HT-29 (cell line): Measurements from ENCODE around the gene GRM4. TPM values are rescaled to one million over a fixed set of nuclear protein-coding genes. Genes with fewer than 3 reads are reported as not detected.
"Not testable (repeated sequence)": the region's sequence is repeated elsewhere in the genome, so short reads cannot be mapped to it uniquely, and the experiment has no call there.

ENCODE experiments used
- DNase-seq: peaks from one replicate; pipeline ENCODE4 v3.0.0-alpha.2; 2015; ENCODE audit warnings: low spot score
- total RNA-seq: library from RNA; depleted of rRNA; stranded (reverse); fragments of >200 nt; shearing (Covaris generic); gene quantifications from 2 replicates; pipeline ENCODE4 v1.2.3, GENCODE V29; 2014

GRM4 gene
- total RNA-seq, 1 experiment from 2014 or later, result not detected

DNA sequence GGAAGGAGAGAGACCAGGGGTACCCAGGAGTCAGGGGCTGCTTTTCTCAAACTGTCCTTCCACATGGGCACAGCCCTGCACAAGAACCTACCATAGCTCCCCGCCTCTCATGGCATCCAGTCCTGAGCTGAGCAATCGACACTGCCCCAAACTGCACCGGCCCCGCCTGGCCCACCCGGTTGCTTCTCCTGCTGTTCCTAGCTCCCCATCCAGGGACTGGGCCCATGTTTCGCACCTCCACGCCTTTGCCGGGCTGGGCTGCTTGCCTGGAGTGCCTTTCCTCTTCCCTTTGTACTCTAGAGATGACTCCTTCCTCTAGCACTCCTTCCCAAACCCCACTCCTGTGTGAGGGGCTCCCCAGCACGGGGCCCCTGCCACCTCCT lies 123.0 kb downstream of the GRM4 start:
- DNase-seq, result no peak

DNA sequence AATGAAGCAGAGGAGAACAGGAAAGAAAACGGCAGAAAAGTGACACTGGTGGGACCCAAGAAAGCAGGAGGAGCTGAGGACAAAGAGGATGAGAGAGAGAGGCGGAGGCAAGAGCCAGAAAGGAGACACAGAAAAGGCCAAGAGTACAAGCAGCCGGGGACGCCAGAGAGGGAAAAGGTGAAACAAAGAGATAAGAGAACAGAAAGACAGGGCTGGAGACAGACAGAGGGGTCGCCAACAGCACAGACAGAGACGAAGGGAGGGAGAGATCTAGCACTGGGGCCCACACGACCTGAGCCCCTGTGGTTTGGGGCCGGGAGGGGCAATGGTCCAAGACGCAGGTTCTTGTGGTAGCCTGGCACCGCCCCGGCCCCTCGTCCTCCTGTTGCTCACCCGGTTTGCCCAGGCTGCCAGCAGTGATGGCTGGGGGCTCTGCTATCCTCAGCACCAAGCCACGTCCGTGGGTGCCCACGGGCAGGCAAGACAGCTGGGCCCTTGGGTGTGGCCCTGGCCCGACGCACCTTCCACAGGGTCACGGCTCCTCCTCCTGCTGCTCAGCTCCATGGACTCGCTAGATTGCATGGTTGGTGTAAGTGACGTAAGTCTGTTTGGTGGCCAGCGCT lies 123.5 kb downstream of the GRM4 start:
- DNase-seq, result no peak

DNA sequence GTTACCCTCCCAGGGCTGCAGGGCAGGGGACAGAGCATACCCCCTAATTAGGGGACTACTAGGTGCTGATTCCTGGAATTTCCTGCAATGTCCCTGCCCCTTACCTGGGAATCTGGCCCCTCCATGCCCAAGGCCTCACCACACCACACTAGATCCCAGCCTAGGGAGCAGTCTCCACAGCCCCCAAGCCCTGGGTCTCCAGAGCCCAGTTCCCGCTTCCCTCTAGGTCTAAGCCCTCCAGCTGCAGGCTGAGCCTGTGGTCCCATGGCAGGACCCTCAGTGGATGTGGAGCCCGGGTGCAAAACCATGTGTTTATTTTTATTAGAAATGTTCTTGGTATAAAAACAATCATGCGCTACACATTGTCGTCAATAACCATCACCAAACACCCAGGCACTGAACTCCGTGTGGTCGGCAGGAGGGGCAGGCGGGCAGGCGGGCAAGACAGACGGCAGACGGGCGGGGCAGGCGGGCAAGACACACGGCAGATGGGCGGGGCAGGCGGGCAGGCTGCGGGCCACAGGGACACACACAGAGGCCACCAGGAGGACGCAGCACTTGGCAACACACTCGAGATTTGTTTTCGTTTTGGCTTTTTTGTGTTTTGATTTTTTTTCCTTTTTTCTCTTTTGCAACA lies 124.2 kb downstream of the GRM4 start:
- DNase-seq, result no peak

DNA sequence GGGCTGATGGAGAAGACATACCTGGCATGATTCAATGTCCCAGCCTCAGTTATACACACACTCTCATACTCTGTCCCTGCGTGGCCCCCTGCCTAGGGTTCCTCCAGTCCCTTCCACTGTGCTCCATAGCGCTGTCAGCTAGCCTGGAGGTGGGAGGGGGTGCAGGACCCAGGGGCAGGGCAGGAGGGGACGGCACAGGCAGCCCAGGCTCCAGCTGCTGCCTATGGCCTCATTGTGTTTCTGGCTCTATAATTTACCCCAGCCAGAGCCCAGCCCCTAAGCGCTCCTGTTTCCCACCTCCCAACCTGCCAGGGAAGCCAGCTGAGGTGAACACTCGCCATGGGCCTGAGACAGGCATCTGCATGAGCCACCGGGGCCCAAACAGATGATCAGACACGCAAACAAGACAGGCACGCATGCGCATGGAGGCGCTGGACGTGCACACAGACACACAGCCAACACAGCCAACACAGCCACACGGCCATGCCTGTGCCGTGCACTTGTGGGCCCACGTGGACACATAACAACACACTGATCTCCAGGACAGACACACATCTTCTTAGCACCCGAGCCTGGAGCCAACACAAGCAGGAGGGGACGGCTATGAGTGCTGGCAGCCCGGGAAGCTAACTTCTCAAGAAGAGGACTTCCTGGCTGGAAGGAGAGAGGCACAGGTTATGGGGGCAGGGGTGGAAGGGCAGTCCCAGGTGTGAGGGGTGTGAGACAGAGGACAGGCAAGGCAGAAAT lies 124.9 kb downstream of the GRM4 start:
- no peak for DNase-seq

DNA sequence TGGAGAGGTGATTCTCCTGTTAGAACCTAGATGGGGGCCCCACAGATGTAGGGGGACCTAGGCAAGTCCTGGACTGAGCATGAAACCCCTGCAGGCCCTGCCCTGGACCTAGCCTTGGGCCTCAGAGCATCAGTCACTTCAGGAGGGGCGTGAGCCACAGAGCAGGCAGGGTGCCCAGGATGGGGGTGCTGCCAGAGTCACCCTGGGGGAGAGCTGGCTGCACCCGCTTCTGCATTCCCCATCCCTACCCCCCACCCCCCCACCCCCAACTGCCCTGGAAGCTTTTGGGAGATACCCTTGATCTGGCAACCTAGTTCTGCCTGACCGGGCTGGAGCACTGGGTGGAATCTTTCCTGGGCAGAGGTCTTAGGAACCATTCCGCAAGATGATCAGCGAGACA lies 125.6 kb downstream of the GRM4 start:
- no peak for DNase-seq

DNA sequence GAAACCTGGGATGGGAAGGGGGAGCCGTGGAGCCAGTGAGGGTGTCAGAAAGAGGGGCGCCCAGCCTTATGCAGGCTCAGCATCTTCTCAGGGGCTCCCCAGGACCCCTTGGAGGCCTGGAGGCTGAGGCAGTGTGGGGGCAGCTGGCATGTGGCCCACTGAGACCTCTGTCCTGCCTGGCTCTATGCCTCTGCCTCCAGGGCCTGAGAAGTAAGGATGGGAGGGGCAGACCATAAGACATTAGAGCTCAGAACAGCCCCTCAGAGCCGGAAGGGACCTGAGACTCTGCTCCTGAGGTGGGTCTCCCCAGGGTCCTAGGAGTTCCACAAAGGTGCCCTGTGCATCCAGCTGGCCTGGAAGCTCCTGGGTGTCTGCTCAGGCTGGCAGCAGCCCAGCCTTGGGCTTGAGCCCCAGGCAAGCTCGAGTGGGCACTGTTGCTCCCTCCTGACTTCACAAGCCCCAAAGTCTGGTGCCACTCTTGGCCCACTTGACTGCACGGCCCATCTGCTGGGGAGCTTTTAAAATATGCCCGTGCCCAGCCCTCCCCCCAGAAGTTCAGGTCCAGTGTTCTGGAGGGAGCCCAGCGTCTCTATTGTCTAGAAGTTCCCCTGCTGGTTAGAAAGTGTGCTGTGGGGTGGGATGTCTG lies 126.8 kb downstream of the GRM4 start:
- no peak for DNase-seq

DNA sequence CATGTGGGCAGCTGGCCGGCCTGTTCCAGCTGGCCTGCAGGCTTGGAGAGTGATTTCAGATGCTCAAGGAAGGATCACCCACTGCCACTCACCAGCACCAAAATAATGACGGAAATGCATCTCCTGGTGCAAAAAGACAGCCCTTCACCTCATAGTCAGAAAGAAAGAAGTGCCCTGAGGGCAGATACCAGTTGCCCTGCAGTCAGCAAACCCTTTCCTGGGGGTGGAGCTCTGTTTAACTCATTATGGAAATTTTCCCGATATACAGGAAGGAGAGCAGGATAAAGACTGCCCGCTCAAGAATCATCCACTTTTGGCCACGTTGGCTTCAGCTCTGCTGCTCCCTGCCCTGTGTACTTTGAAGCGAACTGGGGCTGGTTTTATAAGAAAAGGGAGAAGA lies 127.9 kb downstream of the GRM4 start:
- DNase-seq, result no peak

DNA sequence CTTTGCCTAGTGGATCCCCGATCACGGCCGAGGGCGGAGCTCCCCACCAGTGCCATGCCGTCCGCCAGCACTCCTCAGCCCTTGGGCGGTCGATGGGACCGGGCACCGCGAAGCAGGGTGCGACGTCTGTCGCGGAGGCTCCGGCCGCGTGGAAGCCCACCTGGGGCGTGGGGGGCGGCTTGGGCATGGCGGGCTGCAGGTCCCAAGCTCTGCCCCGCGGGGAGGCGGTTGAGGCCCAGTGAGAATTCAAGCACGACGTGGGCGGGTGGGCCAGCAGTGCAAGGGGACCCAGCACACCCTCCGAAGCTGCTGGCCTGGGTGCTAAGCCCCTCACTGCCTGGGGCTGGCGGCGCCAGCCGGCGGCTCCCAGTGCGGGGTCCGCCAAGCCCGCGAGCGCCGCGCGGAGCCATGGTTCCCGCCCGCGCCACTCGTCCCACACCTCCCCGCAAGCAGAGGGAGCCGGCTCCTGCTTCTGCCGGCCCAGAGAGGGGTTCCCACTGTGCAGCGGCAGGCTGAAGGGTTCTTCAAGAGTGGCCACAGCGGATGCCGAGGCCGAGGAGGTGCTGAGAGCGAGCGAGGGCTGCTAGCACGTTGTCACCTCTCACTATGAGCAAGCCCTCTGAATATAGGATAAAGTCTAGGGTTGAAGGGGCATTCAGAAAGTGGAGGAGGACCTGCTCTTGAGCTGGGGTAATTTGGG lies 128.6 kb downstream of the GRM4 start:
- DNase-seq, result no peak

DNA sequence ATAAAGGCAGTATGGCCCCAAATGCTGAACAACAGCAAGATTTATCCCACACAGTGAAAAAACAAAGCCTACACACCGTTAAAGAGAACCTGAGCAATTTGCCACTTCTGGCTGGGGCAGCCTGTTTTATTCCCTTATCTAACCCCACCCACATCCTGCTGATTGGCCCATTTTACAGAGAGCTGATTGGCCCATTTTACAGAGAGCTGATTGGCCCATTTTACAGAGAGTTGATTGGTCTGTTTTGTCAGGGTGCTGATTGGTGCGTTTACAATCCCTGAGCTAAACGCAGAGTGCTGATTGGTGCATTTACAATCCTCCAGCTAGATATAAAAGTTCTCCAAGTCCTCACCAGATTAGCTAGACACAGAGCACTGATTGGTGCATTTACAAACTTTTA lies 129.3 kb downstream of the GRM4 start:
- not testable (repeated sequence) for DNase-seq

DNA sequence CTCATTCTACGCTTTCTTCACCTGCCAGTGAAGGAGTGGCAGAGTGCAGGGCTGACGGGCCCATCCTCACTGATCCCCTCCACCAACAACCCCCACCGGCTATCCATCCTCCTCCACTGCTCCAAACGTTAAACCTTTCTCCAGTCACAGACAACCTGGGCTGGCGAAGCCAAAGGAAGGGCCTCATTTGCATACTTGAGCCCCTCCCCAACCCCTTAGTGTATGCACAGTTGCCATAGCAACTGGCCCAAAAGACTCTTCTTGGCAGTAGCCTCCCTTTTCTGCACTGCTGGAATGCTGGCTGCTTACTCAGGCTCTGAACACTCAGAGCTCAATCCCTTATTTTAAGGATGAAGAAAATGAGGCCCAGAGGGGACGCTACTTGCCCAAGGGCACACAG lies 130.3 kb downstream of the GRM4 start:
- no peak for DNase-seq

DNA sequence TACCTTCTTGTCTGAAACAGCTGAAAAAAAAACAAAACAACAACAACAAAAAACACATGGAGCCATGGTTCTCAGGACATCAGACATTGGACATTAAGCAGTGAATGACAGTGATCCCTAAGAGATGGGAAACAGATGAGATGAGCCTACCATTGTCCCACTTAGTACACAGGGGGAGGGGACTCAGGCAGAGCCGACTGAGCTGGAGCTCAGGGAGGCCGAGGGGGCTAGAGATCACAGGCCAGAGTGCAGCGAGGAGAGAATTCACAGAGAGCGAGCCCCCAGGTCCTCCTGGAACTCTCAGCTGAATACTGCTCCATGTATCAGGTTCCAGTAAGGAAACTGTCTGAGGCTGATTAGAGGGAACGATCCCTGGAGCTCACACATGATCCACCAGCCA lies 134.6 kb downstream of the GRM4 start:
- no peak for DNase-seq

DNA sequence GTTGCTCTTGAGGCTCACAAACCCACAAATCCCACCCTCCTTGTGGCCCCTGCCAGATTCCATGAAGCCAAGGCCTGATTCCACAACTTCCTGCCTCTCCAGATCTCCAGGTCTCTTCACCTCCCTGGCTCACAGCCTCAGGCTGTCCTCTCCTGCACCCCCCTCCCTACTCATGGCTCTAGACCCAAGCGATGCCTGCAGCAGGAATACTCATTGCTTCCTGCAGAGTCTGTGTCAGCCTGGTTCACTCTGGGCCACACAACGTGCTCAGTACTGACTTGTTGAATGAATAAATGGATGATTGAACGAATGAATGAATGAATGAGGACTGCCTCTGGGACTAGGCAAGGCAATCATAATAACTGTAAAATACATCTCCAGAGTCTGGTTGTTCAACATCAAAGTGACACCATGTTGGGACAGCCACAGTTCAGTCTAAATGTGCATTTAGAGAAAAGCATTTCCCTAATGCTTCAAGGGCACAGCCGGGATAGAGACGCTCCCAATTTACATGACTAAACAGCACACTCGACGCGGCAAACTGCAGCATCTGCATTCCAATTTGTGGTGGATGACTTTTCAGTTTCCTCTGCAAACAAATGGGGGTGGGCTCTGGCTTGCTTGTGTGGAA lies 139.9 kb downstream of the GRM4 start:
- DNase-seq, result no peak

DNA sequence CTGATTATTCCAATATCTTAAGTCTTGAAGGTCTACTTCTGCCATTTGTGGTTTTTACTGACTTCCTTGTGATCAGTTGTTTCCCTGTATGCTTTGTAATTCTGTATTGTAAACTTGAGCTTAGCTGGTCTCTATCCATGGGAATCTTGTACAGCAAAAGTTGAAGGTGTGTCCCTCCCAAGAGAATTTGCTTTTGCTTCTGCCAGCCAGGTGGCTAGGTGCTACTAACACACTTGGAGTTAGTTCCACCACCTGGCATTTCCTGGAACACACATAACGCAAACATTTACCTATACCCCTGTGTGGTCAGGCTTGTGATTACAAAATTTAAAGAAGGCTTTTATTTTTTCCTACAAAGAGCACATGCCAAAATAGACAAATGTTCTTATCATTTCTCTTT lies 141.2 kb downstream of the GRM4 start:
- DNase-seq, result no peak

DNA sequence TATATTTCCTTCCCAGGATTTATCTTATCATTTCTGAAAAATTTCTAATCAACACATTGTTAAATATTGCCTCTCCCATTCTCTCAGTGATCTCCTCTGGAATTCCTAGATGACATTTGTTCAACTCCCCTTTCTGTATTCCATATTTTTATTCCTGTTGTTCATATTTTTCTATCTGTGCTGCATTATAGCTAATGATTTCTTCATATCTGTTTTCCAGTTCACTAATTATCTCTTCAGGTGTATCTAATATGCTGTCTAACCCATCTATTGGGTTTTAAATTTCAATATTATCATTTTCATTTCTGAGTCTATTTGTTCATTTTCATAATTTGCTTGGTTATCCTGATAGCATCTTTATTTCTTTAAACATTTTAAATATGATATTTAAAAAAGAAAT lies 141.9 kb downstream of the GRM4 start:
- no peak for DNase-seq

DNA sequence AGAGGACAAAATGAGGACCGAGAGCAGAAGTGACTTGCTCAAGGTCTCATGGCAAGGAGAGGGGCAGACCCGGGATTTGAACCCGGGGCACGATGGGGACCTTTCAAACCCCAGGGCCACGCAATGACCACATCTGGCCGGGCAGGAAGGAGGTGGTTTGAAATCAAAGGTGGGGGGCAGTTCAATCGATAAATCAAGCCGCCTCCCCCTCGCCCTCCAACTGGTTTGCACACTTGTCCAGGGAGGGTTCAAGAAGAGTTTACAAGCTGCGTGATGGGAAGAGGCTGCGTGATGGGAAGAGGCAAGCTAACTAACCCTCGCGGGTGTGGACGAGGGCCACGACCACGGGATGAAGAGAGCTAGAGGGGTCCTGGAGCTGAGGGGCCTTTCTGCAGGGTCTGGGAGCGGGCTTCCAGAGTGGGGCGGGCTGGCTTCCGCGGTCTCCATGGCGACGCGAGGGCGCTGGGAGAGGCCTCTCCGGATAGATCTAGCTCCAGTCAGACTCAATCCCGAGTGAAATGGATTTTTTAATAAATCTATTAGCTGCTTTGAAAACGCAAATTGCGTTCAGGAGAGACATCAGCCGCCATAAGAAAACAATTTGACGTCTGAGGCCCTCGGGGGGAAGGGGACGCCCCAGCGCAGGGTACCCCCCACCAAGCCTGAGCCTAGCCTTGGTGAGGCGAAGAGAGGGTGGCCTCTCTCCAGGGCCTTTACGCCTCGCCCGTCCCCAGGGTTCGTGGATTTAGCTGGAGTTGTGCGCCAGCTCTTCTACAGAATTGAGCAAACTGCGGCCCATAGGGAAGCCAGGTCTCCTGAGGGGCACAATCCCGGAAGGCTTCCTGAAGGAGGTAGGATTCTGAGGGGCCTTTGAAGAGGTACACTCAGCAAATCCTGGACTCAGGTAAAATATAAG lies 143.9 kb downstream of the GRM4 start:
- no peak for DNase-seq

DNA sequence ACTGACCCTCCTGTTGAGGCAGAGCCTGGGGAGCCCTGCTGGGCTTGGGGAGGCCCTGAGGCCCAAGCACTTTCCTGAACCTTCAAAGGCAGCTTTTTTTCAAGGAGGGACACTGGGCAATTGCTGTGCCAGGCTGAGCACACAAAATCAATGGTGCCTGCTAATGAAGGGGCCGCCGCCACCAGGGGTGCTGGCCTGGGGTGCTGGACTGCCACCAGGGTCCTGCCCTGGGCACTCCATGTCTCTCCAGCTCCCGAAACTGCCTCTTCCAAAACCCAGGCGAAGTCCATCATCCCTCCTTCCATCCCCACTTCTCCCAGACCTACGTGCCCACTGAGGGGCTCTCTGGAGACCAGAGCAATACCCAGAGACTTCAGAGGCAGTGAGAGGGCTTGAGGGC lies 145.6 kb downstream of the GRM4 start:
- DNase-seq, result no peak

DNA sequence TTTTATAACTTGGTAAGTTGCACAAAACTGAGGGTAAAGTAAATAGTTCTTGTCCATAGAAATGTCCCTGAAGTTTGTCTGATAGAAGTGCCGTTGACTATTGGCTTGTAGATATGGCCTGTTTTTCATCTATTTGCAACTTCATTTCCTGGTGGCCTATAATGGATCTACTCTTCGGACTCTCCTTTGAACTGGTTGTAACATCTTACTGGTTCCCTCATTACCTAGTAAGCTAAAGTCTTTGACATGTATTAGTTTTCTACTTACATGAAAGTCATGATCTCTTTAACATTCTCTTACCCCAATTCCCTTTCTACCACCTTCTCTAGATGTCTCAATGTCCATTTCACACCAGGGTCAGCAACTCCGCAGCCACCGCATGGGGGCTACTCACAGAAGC lies 146.3 kb downstream of the GRM4 start:
- DNase-seq, result no peak

DNA sequence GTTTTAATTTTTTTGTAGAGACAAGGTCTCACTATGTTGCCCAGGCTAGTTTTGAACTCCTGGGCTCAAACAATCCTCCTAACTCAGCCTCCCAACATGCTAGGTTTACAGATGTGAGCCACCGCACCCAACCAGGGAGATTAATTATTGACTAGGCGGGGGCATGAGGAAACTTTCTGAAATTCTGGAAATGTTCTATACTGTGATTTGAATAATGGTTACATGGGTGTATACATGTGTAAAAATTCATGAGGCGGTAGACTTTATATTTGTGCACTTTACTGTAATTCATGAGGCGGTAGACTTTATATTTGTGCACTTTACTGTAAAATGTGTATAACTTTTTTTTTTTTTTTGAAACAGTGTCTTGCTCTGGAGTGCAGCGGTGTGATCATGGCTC lies 147.2 kb downstream of the GRM4 start:
- no peak for DNase-seq

DNA sequence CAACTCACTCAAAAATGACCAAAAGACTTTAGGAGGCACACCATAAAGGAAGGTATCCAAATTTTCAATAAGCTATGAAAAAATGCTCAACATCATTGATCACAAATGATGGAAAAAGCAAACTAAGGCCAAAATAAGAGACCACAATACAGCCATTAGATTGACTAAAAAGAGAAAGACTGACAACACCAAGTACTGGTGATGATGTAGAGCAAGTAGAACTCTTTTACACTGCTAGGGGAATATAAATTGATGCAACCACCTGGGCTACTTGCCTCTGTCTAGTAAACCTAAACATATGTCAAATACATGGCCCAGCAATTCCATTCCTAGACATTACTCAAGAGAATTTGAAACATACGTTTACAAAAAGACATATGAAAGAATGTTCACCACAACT lies 148.6 kb downstream of the GRM4 start:
- DNase-seq, result no peak

DNA sequence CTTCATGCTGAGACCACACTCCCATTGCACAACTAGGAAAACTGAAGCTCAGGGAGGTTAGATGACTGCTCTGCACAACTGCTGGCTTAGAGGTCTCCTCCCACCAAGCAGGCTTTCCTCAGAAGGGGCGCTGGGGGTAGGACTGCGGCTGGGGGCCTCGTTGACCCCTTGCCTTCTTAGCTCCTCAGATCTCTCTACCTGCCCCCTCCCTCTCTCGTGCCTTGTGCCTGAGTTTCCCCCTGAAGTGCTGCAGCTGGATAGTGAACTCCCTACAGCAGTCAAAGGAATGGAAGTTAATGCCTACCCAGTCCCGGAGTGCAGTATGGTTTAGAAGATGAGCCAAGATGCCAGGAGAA lies 149.8 kb downstream of the GRM4 start:
- no peak for DNase-seq
